Measurements from ENCODE around the gene RIT2.

The RIT2 gene

GRCh38 chr18:43115076-43115921, at the start of gene RIT2:
TSS of gene RIT2 (minus strand) at chr18:43115685.
- no peak for DNase-seq (ENCODE audit: low spot score)

DNA sequence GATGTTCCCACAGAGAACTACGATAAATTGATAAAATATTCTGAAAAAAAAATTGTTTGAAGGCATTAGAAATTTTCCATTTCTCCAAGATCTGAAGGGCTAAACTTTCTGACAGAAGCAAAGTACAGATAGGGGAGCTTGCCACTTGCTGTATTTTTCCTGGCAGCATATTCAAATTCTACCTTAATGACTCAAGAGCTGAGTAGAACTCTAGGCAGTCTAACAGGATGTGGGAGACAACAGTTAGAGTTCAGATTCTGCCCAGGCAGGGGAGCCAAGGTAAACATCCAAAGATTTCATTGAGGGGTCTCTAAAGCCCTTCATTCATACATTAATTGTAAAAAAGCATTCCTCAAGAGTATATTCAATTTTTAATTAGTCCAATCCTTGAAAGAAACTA, 46.0 kb upstream of the RIT2 start:
- no peak for DNase-seq (ENCODE audit: low spot score)

- no peak for DNase-seq (ENCODE audit: low spot score)
These were observed 45.0 kb upstream of the RIT2 start for GRCh38 chr18:43160509-43160908.

GRCh38 chr18:43159926-43160325, 44.4 kb upstream of the RIT2 start:
- DNase-seq (ENCODE audit: low spot score): no peak

- no peak for DNase-seq (ENCODE audit: low spot score)
These were observed 43.7 kb upstream of the RIT2 start for GRCh38 chr18:43159086-43159770.

DNA sequence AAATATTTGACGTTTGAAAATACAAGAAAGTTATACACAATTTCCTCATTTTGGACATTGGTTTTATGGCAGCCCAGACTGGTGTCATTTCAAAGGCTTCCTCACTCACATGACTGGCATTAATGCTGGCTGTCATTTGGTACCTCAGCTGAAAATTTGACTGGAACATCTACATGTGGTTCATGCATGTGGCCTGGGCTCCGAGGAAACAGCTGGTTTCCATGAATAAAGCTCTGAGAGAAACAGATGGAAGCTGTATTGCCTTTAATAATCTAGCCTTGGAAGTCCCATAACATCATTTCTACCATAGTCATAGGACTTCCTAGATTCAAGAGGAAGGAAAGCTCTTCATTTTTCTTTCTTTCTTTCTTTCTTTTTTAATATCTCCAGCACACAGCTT, 42.9 kb upstream of the RIT2 start:
- no peak for DNase-seq (ENCODE audit: low spot score)

- DNase-seq (ENCODE audit: low spot score): no peak
These were observed 40.4 kb upstream of the RIT2 start for GRCh38 chr18:43155842-43156241.

DNA sequence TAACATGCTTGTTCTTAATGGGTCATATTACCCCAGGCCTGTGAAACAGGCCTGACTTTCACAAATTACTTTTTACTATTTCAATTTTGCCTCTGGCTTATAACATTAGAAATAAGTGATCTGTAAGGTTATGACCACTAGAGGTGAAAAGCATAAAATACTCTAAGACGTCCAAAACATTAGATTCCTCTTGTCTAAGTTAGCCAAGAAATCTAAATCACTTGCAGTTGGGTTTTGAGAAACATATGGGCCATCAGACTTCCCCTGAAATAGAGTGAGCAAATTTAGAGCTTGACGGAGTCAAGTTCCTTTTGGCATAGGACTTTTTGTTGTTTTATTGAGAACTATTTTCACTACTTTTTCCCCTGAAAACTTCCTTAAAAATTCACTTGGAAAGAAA, 32.7 kb upstream of the RIT2 start:
- no peak for DNase-seq (ENCODE audit: low spot score)

GRCh38 chr18:43141208-43141607, 25.7 kb upstream of the RIT2 start:
- DNase-seq (ENCODE audit: low spot score): no peak

DNA sequence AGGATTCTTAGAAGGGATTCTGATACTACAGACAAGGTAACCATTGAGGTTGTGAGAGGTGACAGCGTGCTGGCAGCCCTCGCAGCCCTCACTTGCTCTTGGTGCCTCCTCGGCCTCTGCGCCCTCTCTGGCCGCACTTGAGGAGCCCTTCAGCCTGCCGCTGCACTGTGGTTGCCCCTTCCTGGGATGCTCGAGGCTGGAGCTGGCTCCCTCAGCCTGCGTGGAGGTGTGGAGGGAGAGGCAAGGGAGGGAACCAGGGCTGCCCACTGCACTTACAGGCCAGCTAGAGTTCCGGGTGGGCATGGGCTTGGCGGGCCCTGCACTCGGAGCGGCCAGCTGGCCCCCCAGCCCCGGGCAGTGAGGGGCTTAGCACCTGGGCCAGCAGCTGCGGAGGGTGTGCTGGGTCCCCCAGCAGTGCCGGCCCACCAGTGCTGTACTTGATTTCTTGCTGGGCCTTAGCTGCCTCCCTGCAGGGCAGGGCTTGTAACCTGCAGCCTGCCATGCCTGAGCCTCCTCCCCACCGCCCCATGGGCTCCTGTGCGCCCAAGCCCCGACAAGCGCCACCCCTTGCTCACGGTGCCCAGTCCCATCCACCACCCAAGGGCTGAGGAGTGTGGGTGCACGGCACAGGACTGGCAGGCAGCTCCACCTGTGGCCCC, 23.9 kb upstream of the RIT2 start:
- no peak for DNase-seq (ENCODE audit: low spot score)

- no peak for DNase-seq (ENCODE audit: low spot score)
These were observed 19.4 kb upstream of the RIT2 start for GRCh38 chr18:43134876-43135275.

DNA sequence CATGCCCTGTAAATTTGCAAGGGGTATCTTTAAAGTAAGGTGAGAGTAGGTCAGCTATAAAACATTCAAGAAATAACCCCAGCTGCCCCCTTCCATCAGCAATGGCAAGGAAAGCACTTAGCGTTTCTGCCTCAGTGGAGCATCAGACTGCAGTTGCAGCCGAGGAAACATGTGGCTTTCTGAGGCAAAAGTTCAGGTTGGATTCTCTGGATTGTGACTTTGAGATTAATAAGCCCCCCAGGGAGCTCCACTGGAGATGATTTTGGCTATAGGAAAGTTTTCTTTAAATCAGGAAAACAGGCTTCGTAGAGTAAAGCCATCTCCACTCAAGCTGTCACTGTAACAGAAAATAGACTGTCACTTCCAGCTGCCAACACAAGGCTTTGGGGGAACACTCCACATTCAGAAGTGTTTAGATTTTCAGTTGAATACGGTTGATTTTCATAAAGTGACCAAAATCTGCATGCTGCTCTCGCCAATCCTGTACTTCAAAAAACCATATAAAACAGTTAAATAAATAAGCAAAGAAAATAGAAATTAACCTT, 15.3 kb upstream of the RIT2 start:
- no peak for DNase-seq (ENCODE audit: low spot score)

DNA sequence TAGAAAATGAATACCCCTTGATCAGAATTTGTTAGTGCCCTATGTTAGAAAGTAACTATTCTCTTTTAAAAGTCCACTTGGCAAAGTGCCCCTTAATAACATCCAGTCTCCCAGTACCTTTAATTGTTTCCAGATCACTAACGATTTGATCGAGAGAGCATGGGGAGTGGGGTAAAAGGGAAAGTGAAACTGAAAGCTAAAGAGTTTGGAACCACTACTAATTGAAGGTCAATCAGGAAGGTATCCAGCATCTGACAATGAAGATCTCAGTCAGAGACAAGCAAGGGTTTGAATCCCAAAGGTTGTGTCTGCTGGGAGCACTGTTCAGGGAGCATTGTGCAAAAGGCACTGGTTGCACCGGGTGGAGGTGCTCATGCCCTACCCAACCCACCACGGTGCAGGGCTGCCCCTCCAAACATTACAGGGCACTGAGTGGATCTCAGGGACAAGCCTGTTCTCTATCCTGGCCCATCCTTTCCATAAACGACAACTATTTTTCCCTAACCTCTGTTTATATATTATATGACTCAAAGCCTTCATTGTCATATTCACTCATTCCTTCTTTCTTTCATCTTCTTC, 14.6 kb upstream of the RIT2 start:
- no peak for DNase-seq (ENCODE audit: low spot score)

GRCh38 chr18:43125471-43125870, 10.0 kb upstream of the RIT2 start:
- DNase-seq (ENCODE audit: low spot score): no peak

DNA sequence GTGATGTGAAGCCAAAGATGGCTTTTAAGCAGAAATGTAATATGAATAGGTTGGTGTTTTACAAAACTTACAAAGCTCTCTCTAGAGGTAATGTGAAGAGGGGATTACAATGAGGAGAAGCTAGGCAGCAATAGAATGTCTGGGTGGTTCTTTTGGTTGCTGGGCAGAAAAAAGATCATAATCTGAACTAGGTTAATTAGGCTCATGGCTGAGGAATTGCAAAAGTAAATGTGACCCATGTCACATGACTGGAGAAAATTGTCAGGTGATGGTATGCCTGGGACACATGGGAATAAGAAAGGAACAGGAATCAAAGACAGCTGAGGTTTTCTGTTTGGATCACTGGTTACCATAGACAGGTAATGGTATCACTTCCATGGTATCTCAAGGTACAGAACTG, 7.5 kb upstream of the RIT2 start:
- DNase-seq (ENCODE audit: low spot score): no peak

- no peak for DNase-seq (ENCODE audit: low spot score)
These were observed 1.3 kb upstream of the RIT2 start for GRCh38 chr18:43116699-43117294.

DNA sequence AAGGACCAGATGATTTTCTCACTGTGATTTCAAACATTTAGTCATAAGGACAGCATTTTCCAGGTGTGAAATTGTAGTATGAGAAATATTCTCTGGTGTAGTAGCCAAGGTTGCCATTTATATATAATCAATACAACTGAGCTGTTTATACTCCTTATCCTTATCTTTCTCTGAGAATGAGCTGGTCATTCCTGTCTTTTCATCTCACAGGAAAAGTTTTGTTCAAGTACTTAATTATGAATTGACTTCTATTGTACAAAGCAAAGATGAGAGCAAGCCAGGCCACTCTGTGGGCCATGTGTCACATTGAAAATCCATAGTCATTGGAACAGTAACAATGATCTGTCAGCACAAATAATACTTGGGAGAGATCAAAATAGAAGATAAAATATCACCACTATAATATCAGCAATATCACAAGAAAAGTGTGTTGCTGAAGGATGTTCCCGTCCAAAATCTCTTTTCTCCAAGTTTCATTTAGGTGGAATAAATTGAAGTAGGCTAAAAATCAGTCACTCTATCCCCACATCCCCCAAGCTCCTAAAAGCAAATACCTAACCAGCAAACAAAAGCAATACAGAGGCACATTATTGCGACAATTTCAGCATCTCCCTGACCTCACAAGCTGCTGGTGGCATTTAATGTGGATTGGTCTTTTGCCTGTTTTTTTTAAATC, 2.1 kb downstream of the RIT2 start:
- DNase-seq (ENCODE audit: low spot score): no peak

DNA sequence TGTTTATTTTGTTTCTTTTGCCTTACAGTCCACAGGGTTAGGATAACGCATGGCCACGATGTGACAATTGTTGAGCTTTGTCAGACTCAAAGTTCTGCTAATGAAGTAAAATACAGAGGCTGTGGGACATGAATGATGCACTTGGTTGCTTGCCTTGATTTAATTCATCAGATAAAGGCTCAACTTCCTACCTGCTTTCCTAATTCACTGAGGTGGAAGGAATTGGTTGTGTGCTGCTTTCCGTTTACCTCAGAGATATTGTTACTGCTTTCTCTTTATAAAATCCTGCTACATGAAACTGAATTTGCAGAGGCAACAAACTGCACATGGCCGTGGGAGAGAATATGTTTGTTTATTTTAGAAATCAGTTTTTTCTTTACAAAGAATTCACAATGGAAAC, 6.6 kb downstream of the RIT2 start:
- no peak for DNase-seq (ENCODE audit: low spot score)

DNA sequence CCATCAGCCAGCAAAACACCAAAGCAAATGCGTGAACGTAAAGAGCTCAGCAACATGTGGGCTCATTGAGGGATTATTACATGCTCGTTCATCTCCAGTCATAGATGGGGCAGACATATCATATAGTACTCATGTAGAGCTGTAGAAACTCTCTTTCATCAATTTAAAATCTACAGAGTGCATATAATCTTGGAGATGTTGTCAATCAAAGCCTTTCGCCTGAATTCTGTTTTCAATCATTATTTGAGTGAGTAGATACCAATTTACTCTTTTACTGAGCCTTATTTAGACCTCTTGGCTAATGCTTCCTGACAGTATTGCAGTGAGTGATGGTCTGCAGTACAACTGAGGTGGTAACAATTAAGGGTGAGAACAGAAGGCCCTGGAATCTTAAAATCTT, 7.0 kb downstream of the RIT2 start:
- DNase-seq (ENCODE audit: low spot score): no peak

- DNase-seq (ENCODE audit: low spot score): no peak
These were observed 21.8 kb downstream of the RIT2 start for GRCh38 chr18:43093646-43094045.

DNA sequence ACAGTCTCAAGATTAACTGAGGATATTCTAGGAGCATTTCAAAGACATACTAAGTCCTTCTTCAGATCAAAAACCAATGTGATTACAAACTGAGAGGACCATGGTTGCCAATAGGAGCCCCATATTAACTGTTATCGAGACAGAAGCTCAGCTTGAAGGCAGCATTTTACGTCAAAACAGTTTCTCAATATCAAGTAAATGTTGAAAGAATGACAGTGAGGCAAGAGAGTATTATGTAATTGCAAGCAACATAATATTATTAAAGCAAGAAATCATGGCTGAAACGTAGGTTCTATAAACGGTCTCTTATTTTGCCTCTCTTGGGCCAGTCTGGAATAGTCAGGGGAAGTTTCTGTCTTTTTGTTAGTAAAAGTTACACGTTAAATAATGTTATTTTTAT, 22.9 kb downstream of the RIT2 start:
- no peak for DNase-seq (ENCODE audit: low spot score)

DNA sequence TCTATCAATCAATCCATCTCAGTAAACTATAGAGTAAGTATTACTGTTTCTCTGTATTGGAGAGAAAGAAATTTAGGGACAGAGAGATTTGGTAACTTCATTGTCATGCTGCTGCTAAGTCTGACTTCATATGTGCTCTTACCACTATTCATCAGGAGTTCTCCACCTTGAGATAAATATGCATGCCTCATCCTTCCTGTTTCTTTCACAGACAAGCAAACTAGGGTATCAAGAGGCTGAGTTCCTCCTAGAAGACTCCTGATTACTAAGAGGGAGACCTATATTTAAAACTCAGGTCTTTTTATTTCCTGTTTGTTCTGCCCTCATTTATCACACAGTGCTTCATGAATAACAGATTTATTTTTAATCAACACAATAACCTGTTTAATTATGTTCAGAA, 34.1 kb downstream of the RIT2 start:
- DNase-seq (ENCODE audit: low spot score): no peak
